Upper lobe of right lung (tissue), 1 donor: ENCODE measurements around the gene CHST11. TPM values are rescaled to one million over a fixed set of nuclear protein-coding genes. Genes with fewer than 3 reads are reported as not detected.

ENCODE experiments used
- ATAC-seq: fragments of 200-7000 bp; cut with Tn5 transposase; one replicate; pipeline ENCODE4 v1.9.1; 2020; ENCODE audit warnings: mild to moderate bottlenecking, moderate library complexity
- DNase-seq: peaks from one replicate; pipeline ENCODE4 v3.0.0-alpha.2; 2020
- H3K27ac ChIP-seq: fragments of 200-600 bp; one replicate; pipeline ENCODE4 v1.8.0; 2022
- H3K27me3 ChIP-seq: fragments of 200-600 bp; one replicate; pipeline ENCODE4 v1.8.0; 2022; ENCODE audit warnings: mild to moderate bottlenecking
- H3K36me3 ChIP-seq: fragments of 200-600 bp; one replicate; pipeline ENCODE4 v1.8.0; 2022
- H3K4me1 ChIP-seq: fragments of 200-600 bp; one replicate; pipeline ENCODE4 v1.8.0; 2022
- H3K4me3 ChIP-seq: fragments of 200-600 bp; one replicate; pipeline ENCODE4 v1.8.0; 2022; ENCODE audit warnings: mild to moderate bottlenecking
- H3K9me3 ChIP-seq: fragments of 200-600 bp; one replicate; pipeline ENCODE4 v1.8.0; 2022
- CTCF ChIP-seq: fragments of 200-600 bp; IDR thresholded peaks from one replicate; pipeline ENCODE4 v1.8.0; 2022; ENCODE audit warnings: antibody characterized with exemption
- intact Hi-C: fragments of 100-400 bp; cut with DNase I; formaldehyde crosslinking; loops from one replicate; pipeline ENCODE4 v1.11.0; 2022
- total RNA-seq: library from RNA; stranded (reverse); fragmentation: NEBNext Ultra II Directional; extraction: Animal tissue kit (Norgen Biotek cat#: 25700); gene quantifications from one replicate; pipeline ENCODE4 v1.2.1, GENCODE V29; 2021
- donor health status: DM: no; HTN: yes; CAD: no; lungs with severe emphysema.

Gene CHST11
- total RNA-seq, 1 donor from 2014 or later: 56.6 TPM

GRCh38 chr12:104673294-104673693 lies 216.5 kb downstream of the CHST11 start:
- Histone ChIP-seq H3K4me3 (no peak overlapping the region), H3K36me3 (no peaks in the 10 kb centered on the region), H3K27ac (peak overlapping the region; percentile 38), H3K4me1 (peaks cover 57% of the 10 kb centered on the region), H3K27me3 (no peaks in the 10 kb centered on the region), H3K9me3 (no peaks in the 10 kb centered on the region)
- TF ChIP-seq CTCF: no peak
- DNase-seq: no peak
- intact Hi-C loops: no loop called here
- no peak for ATAC-seq

- H3K9me3 ChIP-seq: no peaks in the 10 kb centered on the region
- DNase-seq: no peak
- H3K27ac ChIP-seq: peak overlapping the region; percentile 38
- no peak overlapping the region for H3K4me3 ChIP-seq
- no peaks in the 10 kb centered on the region for H3K27me3 ChIP-seq
- no peaks in the 10 kb centered on the region for H3K36me3 ChIP-seq
- intact Hi-C loops: no loop called here
- H3K4me1 ChIP-seq: peaks cover 51% of the 10 kb centered on the region
- peak; percentile 4 for ATAC-seq
- TF ChIP-seq CTCF: no peak
Observed at GRCh38 chr12:104673696-104674482, 217.1 kb downstream of the CHST11 start.

GRCh38 chr12:104676636-104677035 lies 219.9 kb downstream of the CHST11 start:
- Histone ChIP-seq H3K4me1 (peaks cover 27% of the 10 kb centered on the region), H3K36me3 (no peaks in the 10 kb centered on the region), H3K9me3 (no peaks in the 10 kb centered on the region), H3K27me3 (no peaks in the 10 kb centered on the region), H3K27ac (no peak overlapping the region), H3K4me3 (no peak overlapping the region)
- intact Hi-C loops: no loop called here
- no peak for TF ChIP-seq CTCF
- ATAC-seq (no peak), DNase-seq (no peak)

- TF ChIP-seq CTCF: no peak
- no peaks in the 10 kb centered on the region for H3K9me3 ChIP-seq
- no peaks in the 10 kb centered on the region for H3K36me3 ChIP-seq
- no peaks in the 10 kb centered on the region for H3K27me3 ChIP-seq
- ATAC-seq: peak; percentile 65
- no peak for DNase-seq
- H3K27ac ChIP-seq: no peak overlapping the region
- no peak overlapping the region for H3K4me3 ChIP-seq
- intact Hi-C loops: no loop called here
- H3K4me1 ChIP-seq: peaks cover 19% of the 10 kb centered on the region
Observed at GRCh38 chr12:104677441-104678089, 220.8 kb downstream of the CHST11 start.

- peak; percentile 33 for ATAC-seq
- intact Hi-C loops: no loop called here
- Histone ChIP-seq H3K4me1 (peaks cover 18% of the 10 kb centered on the region), H3K4me3 (no peak overlapping the region), H3K27ac (no peak overlapping the region), H3K36me3 (no peaks in the 10 kb centered on the region), H3K9me3 (no peaks in the 10 kb centered on the region), H3K27me3 (no peaks in the 10 kb centered on the region)
- no peak for TF ChIP-seq CTCF
- DNase-seq: no peak
Observed at GRCh38 chr12:104680070-104680469, 223.3 kb downstream of the CHST11 start.
